H1 (cell line): ENCODE measurements around the gene PLEKHM1. TPM values are rescaled to one million over a fixed set of nuclear protein-coding genes. Genes with fewer than 3 reads are reported as not detected.
A peak's percentile ranks its signal among the peaks of the same experiment; 100 is the strongest.
"Not testable (repeated sequence)": the region's sequence is repeated elsewhere in the genome, so short reads cannot be mapped to it uniquely, and the experiment has no call there.

Experiments
- CTCF ChIA-PET: fragments of 300-600 bp; sonication (Branson Sonifier 250); formaldehyde crosslinking; loops from one replicate; lab custom pipeline; 2021; ENCODE audit not compliant: partially characterized antibody; lab: Charles Lee
- POLR2A ChIA-PET: fragments of 300-600 bp; sonication (Branson Sonifier 250); formaldehyde crosslinking; loops from one replicate; lab custom pipeline; 2021; ENCODE audit warnings: inconsistent platforms; ENCODE audit not compliant: partially characterized antibody; lab: Charles Lee
- DNase-seq, 2 experiments: peaks; one replicate each; pipeline versions ENCODE4 v3.0.0 to v3.0.0-alpha.2; 2010 to 2022; ENCODE audit warnings: low spot score in 2 of 2, low read depth in 1 of 2, mixed read lengths in 1 of 2
- FAIRE-seq: peaks from 2 replicates; lab custom pipeline; 2011; peaks lifted over from hg19 to GRCh38; lab: Jason Lieb, UNC
- H2AFZ ChIP-seq: 2 replicates; pipeline ENCODE4 v1.8.1; 2012; ENCODE audit warnings: low read length, inconsistent platforms
- H2AK5ac ChIP-seq: 2 replicates; pipeline ENCODE4 v1.6.1; 2013; ENCODE audit warnings: low read depth, low read length
- H2BK120ac ChIP-seq: replicated peaks from 2 replicates; pipeline ENCODE3; 2013; ENCODE audit warnings: low read depth, low read length, inconsistent platforms
- H2BK12ac ChIP-seq: 2 replicates; pipeline ENCODE4 v1.6.1; 2013; ENCODE audit warnings: low read depth, low read length
- H2BK15ac ChIP-seq: 2 replicates; pipeline ENCODE4 v1.6.1; 2013; ENCODE audit warnings: low read length
- H2BK20ac ChIP-seq: 2 replicates; pipeline ENCODE4 v1.6.1; 2013; ENCODE audit warnings: low read length
- H2BK5ac ChIP-seq: 2 replicates; pipeline ENCODE4 v1.6.1; 2013; ENCODE audit warnings: low read depth, low read length
- H3K14ac ChIP-seq: 2 replicates; pipeline ENCODE4 v1.6.1; 2013; ENCODE audit warnings: inconsistent platforms; ENCODE audit not compliant: insufficient read length
- H3K18ac ChIP-seq: 2 replicates; pipeline ENCODE4 v1.6.1; 2013; ENCODE audit warnings: low read length; ENCODE audit errors: extremely low read depth
- H3K23ac ChIP-seq: 2 replicates; pipeline ENCODE4 v1.6.1; 2013; ENCODE audit warnings: inconsistent platforms; ENCODE audit not compliant: insufficient read length
- H3K23me2 ChIP-seq: 2 replicates; pipeline ENCODE4 v1.6.1; 2013; ENCODE audit warnings: low read depth, low read length
- H3K27ac ChIP-seq: 2 replicates; pipeline ENCODE4 v1.6.1; 2011; ENCODE audit warnings: low read depth, low read length, inconsistent platforms
- H3K27me3 ChIP-seq, 4 experiments: replicated peaks in 1 of 4; 1 replicate in 1 of 4; 2 replicates in 3 of 4; pipeline versions ENCODE4 v1.6.1 to v1.8.1; 2011 to 2013; ENCODE audit warnings: low read length in 3 of 4, mild to moderate bottlenecking in 3 of 4, inconsistent platforms in 2 of 4, mixed read lengths in 2 of 4, moderate library complexity in 1 of 4; ENCODE audit not compliant: control insufficient read depth in 3 of 4, insufficient read depth in 3 of 4; ENCODE audit errors: extremely low read depth in 1 of 4
- H3K36me3 ChIP-seq, 4 experiments: 2 replicates each; pipeline versions ENCODE4 v1.6.1 to v1.8.1; 2011 to 2013; ENCODE audit warnings: mild to moderate bottlenecking in 4 of 4, low read length in 3 of 4, moderate library complexity in 2 of 4, control low read depth in 1 of 4, inconsistent platforms in 1 of 4; ENCODE audit not compliant: insufficient read depth in 4 of 4, control insufficient read depth in 2 of 4
- H3K4ac ChIP-seq: replicated peaks from 2 replicates; pipeline ENCODE3; 2013; ENCODE audit warnings: low read length, low read depth, mixed read lengths, inconsistent platforms; ENCODE audit not compliant: insufficient read length
- H3K4me1 ChIP-seq, 4 experiments: replicated peaks in 1 of 4; 1 replicate in 1 of 4; 2 replicates in 3 of 4; pipeline versions ENCODE4 v1.6.1 to v1.8.1; 2011 to 2013; ENCODE audit warnings: low read length in 3 of 4, inconsistent platforms in 2 of 4, mixed read lengths in 1 of 4; ENCODE audit not compliant: insufficient read depth in 4 of 4, control insufficient read depth in 3 of 4
- H3K4me2 ChIP-seq, 2 experiments: 2 replicates each; pipeline versions ENCODE4 v1.6.1 to v1.8.1; 2011 to 2013; ENCODE audit warnings: low read depth in 2 of 2, low read length in 2 of 2, control low read depth in 1 of 2, inconsistent platforms in 1 of 2, mild to moderate bottlenecking in 1 of 2; ENCODE audit not compliant: insufficient read depth in 1 of 2
- H3K4me3 ChIP-seq, 4 experiments: fragments of 200-600, 300-600 bp in 1 of 4; sonication (generic), shearing (Covaris generic), sonication (Bioruptor Twin) in 1 of 4; 2 replicates each; pipeline versions ENCODE4 v1.5.1 to v1.8.1; 2011 to 2016; ENCODE audit warnings: low read length in 4 of 4, low read depth in 3 of 4, control low read depth in 2 of 4, inconsistent platforms in 2 of 4, mild to moderate bottlenecking in 2 of 4, mixed read lengths in 1 of 4, moderate library complexity in 1 of 4; ENCODE audit not compliant: insufficient read depth in 2 of 4; ENCODE audit errors: extremely low read depth in 1 of 4
- H3K56ac ChIP-seq: replicated peaks from 2 replicates; pipeline ENCODE3; 2013; ENCODE audit warnings: low read depth, mild to moderate bottlenecking, mixed read lengths, low read length, inconsistent platforms; ENCODE audit not compliant: insufficient read length
- H3K79me1 ChIP-seq: 2 replicates; pipeline ENCODE4 v1.6.1; 2013; ENCODE audit warnings: low read depth, low read length, control low read depth
- H3K79me2 ChIP-seq, 2 experiments: 2 replicates each; pipeline versions ENCODE4 v1.6.1 to v1.8.1; 2012 to 2013; ENCODE audit warnings: low read length in 2 of 2, mild to moderate bottlenecking in 2 of 2, inconsistent platforms in 1 of 2; ENCODE audit not compliant: insufficient read depth in 2 of 2, control insufficient read depth in 1 of 2
- H3K9ac ChIP-seq, 4 experiments: replicated peaks in 1 of 4; 1 replicate in 1 of 4; 2 replicates in 3 of 4; pipeline versions ENCODE4 v1.6.1 to v1.8.1; 2011 to 2013; ENCODE audit warnings: low read depth in 3 of 4, low read length in 3 of 4, control low read depth in 2 of 4, mild to moderate bottlenecking in 2 of 4, moderate library complexity in 2 of 4, inconsistent platforms in 1 of 4; ENCODE audit errors: extremely low read depth in 1 of 4
- H3K9me3 ChIP-seq, 2 experiments: 2 replicates each; pipeline versions ENCODE4 v1.6.1 to v1.8.1; 2012 to 2013; ENCODE audit warnings: mild to moderate bottlenecking in 2 of 2, moderate library complexity in 2 of 2, control low read depth in 1 of 2, inconsistent platforms in 1 of 2, low read depth in 1 of 2, low read length in 1 of 2, mixed read lengths in 1 of 2; ENCODE audit not compliant: insufficient read depth in 2 of 2
- H4K20me1 ChIP-seq, 2 experiments: replicated peaks in 1 of 2; 2 replicates each; pipeline versions ENCODE3 to v1.8.1; 2011 to 2013; ENCODE audit warnings: inconsistent platforms in 2 of 2, low read length in 2 of 2, mild to moderate bottlenecking in 1 of 2; ENCODE audit not compliant: insufficient read depth in 2 of 2, control insufficient read depth in 1 of 2
- H4K5ac ChIP-seq: 2 replicates; pipeline ENCODE4 v1.6.1; 2013; ENCODE audit warnings: low read length, low read depth, mixed read lengths, inconsistent platforms; ENCODE audit not compliant: insufficient read length
- H4K8ac ChIP-seq: 2 replicates; pipeline ENCODE4 v1.8.0; 2013; ENCODE audit warnings: mild to moderate bottlenecking, moderate library complexity, low read length, inconsistent platforms; ENCODE audit not compliant: insufficient read depth; ENCODE audit errors: extremely low read depth
- H4K91ac ChIP-seq: replicated peaks from 2 replicates; pipeline ENCODE3; 2013; ENCODE audit warnings: low read length, mixed read lengths, inconsistent platforms; ENCODE audit not compliant: insufficient read length
- WGBS, 2 experiments: shearing (Covaris generic) in 1 of 2; methylation state at CpG; one replicate each; pipeline versions ENCODE4 v1.1.6 to v1.1.7; 2013 to 2015; ENCODE audit warnings: low lambda C conversion rate in 2 of 2, mixed read lengths in 2 of 2, inconsistent platforms in 1 of 2, low coverage in 1 of 2, missing lambda C conversion rate in 1 of 2; ENCODE audit not compliant: insufficient replicate concordance in 2 of 2, insufficient coverage in 1 of 2, insufficient read length in 1 of 2; ENCODE audit errors: extremely low coverage in 1 of 2, missing lambda C conversion rate in 1 of 2; 5-methylcytosine and 5-hydroxymethylcytosine counted together
- polyA plus RNA-seq, 7 experiments: library from polyadenylated mRNA; depleted of rRNA in 3 of 7; stranded (reverse) in 5 of 7; unstranded in 2 of 7; fragments of >200 nt in 5 of 7; fragments of 200-250 nt in 2 of 7; gene quantifications; 1 replicate in 5 of 7; 2 replicates in 1 of 7; 4 replicates in 1 of 7; pipeline versions ENCODE4 v1.2.1 to v1.2.3, GENCODE V29; 2011 to 2013; ENCODE audit warnings: missing spikeins in 2 of 7, mixed read lengths in 2 of 7
- total RNA-seq: library from RNA; stranded (reverse); fragmentation: NEBNext Ultra II Directional; extraction: Animal tissue kit (Norgen Biotek cat#: 25700); gene quantifications from 2 replicates; pipeline ENCODE4 v1.2.1, GENCODE V29; 2021

The PLEKHM1 gene
- total and polyA plus RNA-seq, 2 of the 8 experiments (the other 6 are each of a cell fraction or from before 2014, with no cell fraction given): 7.6 to 17.9 TPM

DNA sequence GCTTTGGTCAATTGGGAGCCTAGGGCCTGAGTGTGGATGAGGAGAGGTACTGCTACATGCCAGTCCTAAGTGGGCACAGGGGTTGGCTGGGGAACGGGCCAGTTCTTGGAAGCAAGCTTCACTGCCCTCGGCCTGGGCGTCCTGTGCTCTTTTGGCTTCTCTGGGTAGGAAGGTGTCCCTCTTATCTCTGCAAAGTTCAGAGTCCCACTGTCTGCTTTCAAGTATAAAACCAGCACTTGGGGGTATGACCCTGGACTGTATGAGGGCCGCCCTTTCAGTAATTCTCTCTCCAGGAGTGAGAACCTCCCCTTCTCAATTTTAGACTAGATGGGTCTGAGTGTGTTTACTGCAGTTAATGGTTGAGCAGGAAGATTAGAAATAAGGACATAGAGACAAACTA lies 1.6 kb upstream of the PLEKHM1 start:
- H4K5ac ChIP-seq, H2AK5ac ChIP-seq, FAIRE-seq, H3K4me3 ChIP-seq, H3K9ac ChIP-seq, H2BK15ac ChIP-seq, H3K4me1 ChIP-seq, H2BK5ac ChIP-seq, H2BK120ac ChIP-seq, H4K8ac ChIP-seq, H3K14ac ChIP-seq, H3K23ac ChIP-seq, H3K36me3 ChIP-seq, POLR2A ChIA-PET, H3K27me3 ChIP-seq, H3K79me2 ChIP-seq, H2BK20ac ChIP-seq, H3K27ac ChIP-seq, H2BK12ac ChIP-seq, H3K56ac ChIP-seq, H2AFZ ChIP-seq, H3K4me2 ChIP-seq, H3K23me2 ChIP-seq, H3K18ac ChIP-seq, H3K9me3 ChIP-seq, H3K4ac ChIP-seq, DNase-seq, H3K79me1 ChIP-seq, H4K91ac ChIP-seq, H4K20me1 ChIP-seq: not testable (repeated sequence)
- WGBS, 2 experiments: 81% methylated on average over 4 of the region's 4 CpGs; no CpG with 5 or more reads in 1 of the 2 experiments
- CTCF ChIA-PET: interaction anchor here (0.7 kb wide), 1 partner anchor 1665 kb away, joined by 4 read pairs; no protein-coding TSS in a partner anchor

DNA sequence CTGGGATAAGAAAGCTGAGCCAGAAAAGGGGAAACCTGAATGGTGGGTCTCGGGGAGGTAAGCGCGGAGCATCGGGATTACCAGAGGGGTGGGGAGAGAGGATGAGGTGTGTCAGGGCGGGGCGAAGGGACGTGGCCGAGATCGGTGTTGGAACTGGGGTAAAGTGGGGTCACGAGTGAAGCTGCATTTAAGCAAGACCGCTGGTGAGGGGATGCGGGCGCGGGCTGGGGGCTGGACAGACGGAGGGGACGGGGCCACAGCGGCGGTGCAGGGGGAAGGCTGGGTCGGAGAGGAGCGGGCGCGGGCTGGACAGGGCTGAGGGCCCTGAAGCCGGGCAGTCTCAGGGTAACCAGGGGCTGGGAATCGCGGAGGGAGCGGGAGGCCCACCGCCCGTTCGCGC lies 323 bp downstream of the PLEKHM1 start:
- CTCF ChIA-PET, H3K79me2 ChIP-seq, H3K4me1 ChIP-seq, H3K36me3 ChIP-seq, H2BK20ac ChIP-seq, H2AK5ac ChIP-seq, POLR2A ChIA-PET, H4K8ac ChIP-seq, H2BK12ac ChIP-seq, H2BK5ac ChIP-seq, H3K23me2 ChIP-seq, H3K23ac ChIP-seq, H3K18ac ChIP-seq, H3K14ac ChIP-seq, H4K5ac ChIP-seq, H3K9me3 ChIP-seq, H3K9ac ChIP-seq, H3K56ac ChIP-seq, H3K4ac ChIP-seq, H4K91ac ChIP-seq, H4K20me1 ChIP-seq, H2AFZ ChIP-seq, FAIRE-seq, H2BK120ac ChIP-seq, H3K27ac ChIP-seq, H2BK15ac ChIP-seq, H3K79me1 ChIP-seq, H3K27me3 ChIP-seq, DNase-seq: not testable (repeated sequence)
- 0% methylated on average over 12 of the region's 30 CpGs; no CpG with 5 or more reads in 1 of the 2 experiments for WGBS, 2 experiments
- peak overlapping the region; percentile 67 to 69 for H3K4me2 ChIP-seq
- H3K4me3 ChIP-seq: peak overlapping the region; percentile 45 to 67 (median 51)
